OCI-LY7 (cell line): ENCODE measurements around the gene TMEM106C. TPM values are rescaled to one million over a fixed set of nuclear protein-coding genes. Genes with fewer than 3 reads are reported as not detected.

Experiments
- BruUV-seq: library from RNA; stranded (reverse); fragments of 400-500 nt; replicated peaks from 2 replicates; lab custom pipeline; 2021; lab: Mats Ljungman, UMichigan
- CTCF ChIA-PET: fragments of 300-600 bp; sonication (Branson Sonifier 250); formaldehyde crosslinking; loops from one replicate; lab custom pipeline; 2022; ENCODE audit warnings: antibody characterized with exemption; ENCODE audit not compliant: unreplicated experiment; lab: Charles Lee
- POLR2A ChIA-PET: fragments of 300-600 bp; sonication (Branson Sonifier 250); formaldehyde crosslinking; loops from one replicate; lab custom pipeline; 2022; ENCODE audit warnings: antibody characterized with exemption; lab: Charles Lee
- DNase-seq: peaks from one replicate; pipeline ENCODE4 v3.0.0-alpha.2; 2015; ENCODE audit warnings: low spot score
- H2AFZ ChIP-seq: fragments of 200-600 bp; sonication (generic), shearing (Covaris generic); 2 replicates; pipeline ENCODE4 v1.6.1; 2014; ENCODE audit warnings: mild to moderate bottlenecking, antibody characterized with exemption, low read length, moderate library complexity
- H3K27ac ChIP-seq: fragments of 200-600 bp; sonication (generic); 2 replicates; pipeline ENCODE4 v1.5.1; 2014; ENCODE audit warnings: mixed run types, low read depth, mild to moderate bottlenecking, moderate library complexity, low read length, inconsistent platforms; ENCODE audit not compliant: poor library complexity, severe bottlenecking
- H3K36me3 ChIP-seq: fragments of 200-600 bp; sonication (generic); 2 replicates; pipeline ENCODE4 v1.6.1; 2014; ENCODE audit warnings: mild to moderate bottlenecking, antibody characterized with exemption, low read length, moderate library complexity, mixed read lengths; ENCODE audit not compliant: insufficient read depth
- H3K4me1 ChIP-seq: fragments of 200-600 bp; sonication (generic); 2 replicates; pipeline ENCODE4 v1.5.1; 2014; ENCODE audit warnings: mild to moderate bottlenecking, low read length; ENCODE audit not compliant: insufficient read depth, poor library complexity, severe bottlenecking
- H3K4me2 ChIP-seq: fragments of 200-600 bp; sonication (generic); 2 replicates; pipeline ENCODE4 v1.6.1; 2014; ENCODE audit warnings: mild to moderate bottlenecking, low read length
- H3K4me3 ChIP-seq: fragments of 200-600 bp; sonication (generic); 2 replicates; pipeline ENCODE4 v1.5.1; 2014; ENCODE audit warnings: mild to moderate bottlenecking, low read depth, low read length; ENCODE audit not compliant: poor library complexity, severe bottlenecking
- H3K79me2 ChIP-seq: fragments of 200-600 bp; sonication (generic); 2 replicates; pipeline ENCODE4 v1.6.1; 2016; ENCODE audit warnings: low read depth, mild to moderate bottlenecking, low read length, moderate library complexity, mixed read lengths; ENCODE audit not compliant: insufficient read depth
- H3K9me2 ChIP-seq: fragments of 200-600 bp; sonication (generic); 2 replicates; pipeline ENCODE4 v1.6.1; 2016; ENCODE audit warnings: mild to moderate bottlenecking, low read length, mixed read lengths; ENCODE audit not compliant: insufficient read depth
- H3K9me3 ChIP-seq: fragments of 200-600 bp; sonication (generic); 2 replicates; pipeline ENCODE4 v1.6.1; 2014; ENCODE audit warnings: mild to moderate bottlenecking, mixed run types, low read length, mixed read lengths
- H4K20me1 ChIP-seq: fragments of 200-600 bp; sonication (generic); 2 replicates; pipeline ENCODE4 v1.6.1; 2014; ENCODE audit warnings: mild to moderate bottlenecking, antibody characterized with exemption, low read length, moderate library complexity, mixed read lengths; ENCODE audit not compliant: insufficient read depth
- EZH2phosphoT487 ChIP-seq: fragments of 200-600 bp; sonication (generic); IDR thresholded peaks from 2 replicates; pipeline ENCODE4 v1.6.1; 2018; ENCODE audit warnings: low read depth, borderline replicate concordance, mild to moderate bottlenecking, mixed run types, antibody characterized with exemption, low read length, moderate library complexity, mixed read lengths
- intact Hi-C: fragments of 100-400 bp; cut with micrococcal nuclease; formaldehyde crosslinking; loops from one replicate; pipeline ENCODE4 v1.10.0; 2022; ENCODE audit not compliant: unreplicated experiment
- total RNA-seq, 2 experiments: library from RNA; depleted of rRNA in 1 of 2; stranded (reverse); fragments of >200 nt in 1 of 2; shearing (Covaris generic) in 1 of 2; gene quantifications; 2 replicates each; pipeline ENCODE4 v1.2.3, GENCODE V29; 2014 to 2022
- TF ChIP-seq, protein P1 (sequence below): fragments of 200-600 bp; sonication (generic); conservative IDR thresholded peaks from 2 replicates; pipeline ENCODE4 v1.5.1; 2014; ENCODE audit warnings: mild to moderate bottlenecking, antibody characterized with exemption, low read length, moderate library complexity, mixed read lengths

Gene TMEM106C
- total RNA-seq, 2 experiments from 2014 or later: 123 to 182 TPM

DNA sequence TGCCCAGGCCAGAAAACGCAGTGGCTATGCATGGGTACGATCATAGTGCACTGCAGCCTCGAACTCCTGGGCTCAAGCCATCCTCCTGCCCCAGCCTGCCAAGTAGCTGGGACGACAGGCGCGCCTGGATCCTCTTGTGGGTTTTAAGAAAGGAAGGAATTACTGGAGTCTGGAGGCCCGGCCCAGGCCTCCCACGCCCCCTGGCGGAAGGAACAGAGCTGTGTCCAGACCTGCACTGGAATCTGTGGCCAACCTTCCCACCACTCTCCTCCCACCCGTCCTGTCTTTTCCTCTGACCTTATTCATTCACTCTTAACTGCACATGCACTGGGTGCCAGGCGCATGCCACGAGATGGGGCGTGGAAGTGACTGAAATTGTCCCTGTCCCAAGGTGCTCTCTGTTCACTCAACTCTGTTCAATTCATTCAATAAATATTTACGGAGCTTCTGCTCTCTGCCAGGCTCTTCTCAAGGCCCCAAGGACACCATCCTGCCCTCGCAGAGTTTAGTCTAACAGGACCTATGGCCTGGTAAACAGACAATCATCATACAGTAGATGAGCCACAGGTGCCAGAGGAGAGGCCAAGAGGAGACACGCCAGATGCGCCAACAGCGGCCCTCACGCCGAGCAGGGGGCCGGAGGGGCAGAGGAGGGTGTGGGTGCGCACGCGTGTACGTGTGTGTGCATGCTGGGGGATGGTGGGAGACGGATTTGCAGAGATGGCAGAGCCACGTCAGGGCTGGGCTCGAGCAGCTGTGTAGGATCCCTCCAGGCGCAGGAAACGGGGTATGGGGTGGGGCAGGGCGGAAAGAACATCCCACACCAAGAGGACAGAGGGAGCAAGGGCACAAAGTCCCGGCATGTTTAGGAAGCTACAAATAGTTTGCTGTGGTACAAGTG, 13.7 kb upstream of the TMEM106C start:
- H3K36me3 ChIP-seq: no peaks in the 10 kb centered on the region
- no peak overlapping the region for H3K4me2 ChIP-seq
- no peaks in the 10 kb centered on the region for H3K4me1 ChIP-seq
- no peak overlapping the region for H3K27ac ChIP-seq
- H3K79me2 ChIP-seq: no peaks in the 10 kb centered on the region
- peak; percentile 66 for DNase-seq
- ChIA-PET POLR2A (no interaction called here), CTCF (interaction anchor here (1.0 kb wide), 1 partner anchor 14 kb away, joined by 4 read pairs; the partner anchor contains the start of gene TMEM106C)
- no peaks in the 10 kb centered on the region for H3K9me3 ChIP-seq
- intact Hi-C loops: loop anchor here (1.0 to 2.0 kb wide), 3 partner anchors 49 to 153 kb away; no protein-coding TSS in a partner anchor
- H2AFZ ChIP-seq: peak overlapping the region; percentile 12; the same call in 1 of the 2 replicates
- TF ChIP-seq, protein P1, sequence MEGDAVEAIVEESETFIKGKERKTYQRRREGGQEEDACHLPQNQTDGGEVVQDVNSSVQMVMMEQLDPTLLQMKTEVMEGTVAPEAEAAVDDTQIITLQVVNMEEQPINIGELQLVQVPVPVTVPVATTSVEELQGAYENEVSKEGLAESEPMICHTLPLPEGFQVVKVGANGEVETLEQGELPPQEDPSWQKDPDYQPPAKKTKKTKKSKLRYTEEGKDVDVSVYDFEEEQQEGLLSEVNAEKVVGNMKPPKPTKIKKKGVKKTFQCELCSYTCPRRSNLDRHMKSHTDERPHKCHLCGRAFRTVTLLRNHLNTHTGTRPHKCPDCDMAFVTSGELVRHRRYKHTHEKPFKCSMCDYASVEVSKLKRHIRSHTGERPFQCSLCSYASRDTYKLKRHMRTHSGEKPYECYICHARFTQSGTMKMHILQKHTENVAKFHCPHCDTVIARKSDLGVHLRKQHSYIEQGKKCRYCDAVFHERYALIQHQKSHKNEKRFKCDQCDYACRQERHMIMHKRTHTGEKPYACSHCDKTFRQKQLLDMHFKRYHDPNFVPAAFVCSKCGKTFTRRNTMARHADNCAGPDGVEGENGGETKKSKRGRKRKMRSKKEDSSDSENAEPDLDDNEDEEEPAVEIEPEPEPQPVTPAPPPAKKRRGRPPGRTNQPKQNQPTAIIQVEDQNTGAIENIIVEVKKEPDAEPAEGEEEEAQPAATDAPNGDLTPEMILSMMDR: peak; percentile 95
- no peak for TF ChIP-seq EZH2phosphoT487
- no peaks in the 10 kb centered on the region for H3K9me2 ChIP-seq
- no TSS peak for BruUV-seq
- no peaks in the 10 kb centered on the region for H4K20me1 ChIP-seq
- no peak overlapping the region for H3K4me3 ChIP-seq

DNA sequence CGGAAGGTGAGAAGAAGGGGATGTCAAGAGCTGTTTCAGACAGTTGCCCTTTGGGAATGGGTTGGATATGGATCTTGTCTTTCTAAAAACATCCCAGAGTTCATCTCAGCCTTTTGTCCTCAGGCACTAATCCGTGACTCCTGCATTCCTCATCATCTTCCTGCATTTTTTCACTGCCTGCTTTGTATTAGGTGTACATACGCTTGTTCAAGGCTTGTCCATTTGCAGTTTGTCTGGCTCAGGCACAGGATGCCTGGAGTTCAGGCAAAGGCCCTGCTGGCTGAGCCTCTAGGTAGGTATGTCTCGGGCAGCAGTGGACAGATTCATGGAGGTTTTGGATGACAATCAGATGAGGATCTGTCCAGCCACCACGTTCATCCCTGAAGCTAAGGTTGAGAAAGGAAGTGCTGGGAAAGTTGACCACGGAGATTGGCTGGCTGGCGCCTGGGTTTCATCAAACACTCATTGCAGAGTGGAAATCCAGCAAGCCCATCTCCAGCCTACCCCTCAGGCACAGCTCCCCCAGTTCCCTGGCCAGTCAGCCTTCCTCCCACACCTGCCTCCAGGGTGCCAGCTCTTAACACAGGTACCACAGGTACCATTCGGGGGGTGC, 12.4 kb upstream of the TMEM106C start:
- H3K4me3 ChIP-seq: no peak overlapping the region
- POLR2A ChIA-PET: no interaction called here
- no peaks in the 10 kb centered on the region for H3K36me3 ChIP-seq
- no TSS peak for BruUV-seq
- no peak overlapping the region for H3K27ac ChIP-seq
- H3K79me2 ChIP-seq: no peaks in the 10 kb centered on the region
- H3K9me2 ChIP-seq: no peaks in the 10 kb centered on the region
- DNase-seq: no peak
- TF ChIP-seq EZH2phosphoT487: no peak
- TF ChIP-seq, protein P1: no peak
- H3K4me1 ChIP-seq: no peaks in the 10 kb centered on the region
- H3K4me2 ChIP-seq: no peak overlapping the region
- no peak overlapping the region for H2AFZ ChIP-seq
- CTCF ChIA-PET: no interaction called here
- no peaks in the 10 kb centered on the region for H4K20me1 ChIP-seq
- no peaks in the 10 kb centered on the region for H3K9me3 ChIP-seq
- intact Hi-C loops: no loop called here
